ENCODE measurements around the gene ZDHHC23.
A peak's percentile ranks its signal among the peaks of the same experiment; 100 is the strongest.

The ZDHHC23 gene, protein sequence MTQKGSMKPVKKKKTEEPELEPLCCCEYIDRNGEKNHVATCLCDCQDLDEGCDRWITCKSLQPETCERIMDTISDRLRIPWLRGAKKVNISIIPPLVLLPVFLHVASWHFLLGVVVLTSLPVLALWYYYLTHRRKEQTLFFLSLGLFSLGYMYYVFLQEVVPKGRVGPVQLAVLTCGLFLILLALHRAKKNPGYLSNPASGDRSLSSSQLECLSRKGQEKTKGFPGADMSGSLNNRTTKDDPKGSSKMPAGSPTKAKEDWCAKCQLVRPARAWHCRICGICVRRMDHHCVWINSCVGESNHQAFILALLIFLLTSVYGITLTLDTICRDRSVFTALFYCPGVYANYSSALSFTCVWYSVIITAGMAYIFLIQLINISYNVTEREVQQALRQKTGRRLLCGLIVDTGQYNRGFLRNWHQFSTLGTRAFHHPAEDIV

DNA sequence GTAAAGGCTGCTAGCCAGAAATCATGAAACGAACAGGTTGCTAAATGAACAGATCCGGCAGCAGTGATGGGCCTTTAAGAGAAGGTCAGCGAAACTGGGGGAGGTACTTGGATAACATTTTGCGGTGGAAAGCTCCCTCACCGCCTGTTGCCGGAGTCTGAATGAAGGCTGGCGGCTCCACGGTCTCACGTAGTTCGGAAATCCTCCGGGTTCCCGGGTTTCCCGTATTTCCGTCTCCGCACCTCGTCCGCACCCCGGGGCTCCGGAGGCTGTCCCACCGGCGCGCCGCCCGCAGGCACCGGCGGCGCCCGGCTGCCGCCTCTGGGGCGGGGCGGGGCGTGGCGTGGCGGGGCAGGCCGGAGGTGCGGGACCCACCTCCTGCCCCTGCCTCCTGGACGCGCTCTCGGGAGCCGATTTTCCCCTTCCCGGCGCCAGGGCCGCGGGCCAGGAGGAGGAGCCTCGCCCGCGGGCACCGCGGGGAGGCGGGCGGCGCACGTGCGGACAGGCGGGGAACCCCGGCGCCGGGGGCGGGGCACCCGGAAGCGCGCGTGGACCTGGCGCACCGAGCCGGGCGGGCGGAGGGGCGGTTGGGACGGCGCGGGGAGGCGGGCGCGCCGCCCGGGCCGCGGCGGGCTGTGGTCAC, at the start of gene ZDHHC23:
TSS of gene ZDHHC23 (plus strand) at position 642 of the 643 bp plus-strand sequence. CDS start 790 bp downstream, outside the sequence.
- TF ChIP-seq, protein P1, sequence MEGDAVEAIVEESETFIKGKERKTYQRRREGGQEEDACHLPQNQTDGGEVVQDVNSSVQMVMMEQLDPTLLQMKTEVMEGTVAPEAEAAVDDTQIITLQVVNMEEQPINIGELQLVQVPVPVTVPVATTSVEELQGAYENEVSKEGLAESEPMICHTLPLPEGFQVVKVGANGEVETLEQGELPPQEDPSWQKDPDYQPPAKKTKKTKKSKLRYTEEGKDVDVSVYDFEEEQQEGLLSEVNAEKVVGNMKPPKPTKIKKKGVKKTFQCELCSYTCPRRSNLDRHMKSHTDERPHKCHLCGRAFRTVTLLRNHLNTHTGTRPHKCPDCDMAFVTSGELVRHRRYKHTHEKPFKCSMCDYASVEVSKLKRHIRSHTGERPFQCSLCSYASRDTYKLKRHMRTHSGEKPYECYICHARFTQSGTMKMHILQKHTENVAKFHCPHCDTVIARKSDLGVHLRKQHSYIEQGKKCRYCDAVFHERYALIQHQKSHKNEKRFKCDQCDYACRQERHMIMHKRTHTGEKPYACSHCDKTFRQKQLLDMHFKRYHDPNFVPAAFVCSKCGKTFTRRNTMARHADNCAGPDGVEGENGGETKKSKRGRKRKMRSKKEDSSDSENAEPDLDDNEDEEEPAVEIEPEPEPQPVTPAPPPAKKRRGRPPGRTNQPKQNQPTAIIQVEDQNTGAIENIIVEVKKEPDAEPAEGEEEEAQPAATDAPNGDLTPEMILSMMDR (IDR thresholded peaks at IDR 0.05) = no peak

DNA sequence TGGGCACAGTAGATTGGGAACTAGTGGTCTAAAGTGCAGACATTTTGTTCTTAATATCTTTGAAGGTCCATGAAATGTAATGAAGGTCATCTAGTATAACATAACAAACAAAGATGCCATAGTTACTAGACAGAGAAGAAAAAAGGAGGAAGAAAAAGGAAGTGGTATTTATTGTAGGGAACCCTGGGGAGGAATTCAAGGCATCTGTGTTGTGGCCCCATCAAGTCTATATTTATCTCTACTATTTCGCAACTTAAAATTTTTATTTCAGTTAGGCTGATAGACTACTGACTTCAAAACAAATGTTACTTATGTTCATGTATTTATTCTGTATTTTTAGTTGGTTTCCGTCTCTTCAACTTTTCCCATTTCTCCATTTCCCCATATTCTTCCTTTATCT, 48.9 kb upstream of the ZDHHC23 start:
- TF ChIP-seq, protein P1 (IDR thresholded peaks at IDR 0.05) = no peak

DNA sequence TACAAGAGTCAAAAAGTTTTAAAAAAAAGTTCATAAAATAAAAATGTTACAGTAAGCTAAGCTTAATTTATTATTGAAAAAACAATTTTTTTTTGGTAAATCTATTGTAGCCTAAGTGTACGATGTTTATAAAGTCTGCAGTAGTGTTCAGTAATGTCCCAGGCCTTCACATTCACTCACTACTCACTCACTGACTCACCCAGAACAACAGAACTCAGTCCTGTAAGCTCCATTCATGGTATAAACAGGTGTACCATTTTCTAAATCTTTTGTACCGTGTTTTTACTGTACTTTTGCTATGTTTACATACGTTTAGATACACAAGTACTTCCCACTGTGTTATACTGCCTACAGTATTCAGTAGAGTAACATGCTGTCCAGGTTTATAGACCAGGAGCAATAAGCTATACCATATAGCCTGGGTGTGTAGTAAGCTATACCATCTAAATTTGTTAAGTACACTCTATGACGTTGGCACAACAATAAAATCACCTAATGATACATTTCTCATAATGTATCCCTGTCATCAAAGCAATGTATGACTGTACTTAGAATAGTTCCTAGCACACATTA, 41.2 kb upstream of the ZDHHC23 start:
- TF ChIP-seq, protein P1 (IDR thresholded peaks at IDR 0.05) = no peak

DNA sequence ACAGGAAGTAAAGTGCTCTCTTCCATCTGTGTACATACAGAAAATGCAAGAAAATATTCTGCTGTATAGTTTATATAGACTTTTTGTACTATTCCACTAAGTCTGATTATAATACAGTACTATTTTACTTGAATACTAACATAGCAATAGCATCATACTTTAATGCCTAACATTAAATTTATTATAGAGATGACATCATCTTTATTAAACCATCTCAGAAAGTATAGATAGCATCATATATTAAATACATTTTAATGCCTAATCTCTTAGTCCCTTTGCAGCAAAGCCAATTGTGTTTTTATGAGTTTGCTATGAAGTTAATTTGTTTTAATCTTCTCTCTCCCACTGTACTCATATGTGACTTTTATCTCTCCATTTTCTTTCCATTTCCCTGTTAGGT, 39.7 kb upstream of the ZDHHC23 start:
- TF ChIP-seq, protein P1 (IDR thresholded peaks at IDR 0.05) = no peak

DNA sequence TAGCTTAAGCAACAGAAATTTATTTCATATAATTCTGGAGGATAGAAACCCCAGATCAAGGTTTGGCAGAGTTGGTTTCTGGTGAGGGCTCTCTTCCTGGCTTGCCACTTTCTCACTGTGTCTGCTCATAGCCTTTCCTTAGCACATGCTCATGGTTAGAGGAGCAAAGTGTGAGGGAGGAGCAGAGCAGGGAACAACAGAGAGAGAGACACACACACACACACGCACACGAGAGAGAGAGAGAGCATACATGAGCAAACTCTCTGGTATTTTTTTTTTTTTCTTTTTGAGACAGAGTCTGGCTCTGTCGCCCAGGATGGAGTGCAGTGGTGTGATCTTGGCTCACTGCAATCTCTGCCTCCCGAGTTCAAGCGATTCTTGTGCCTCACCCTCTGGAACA, 36.8 kb upstream of the ZDHHC23 start:
- TF ChIP-seq, protein P1 (IDR thresholded peaks at IDR 0.05) = no peak

DNA sequence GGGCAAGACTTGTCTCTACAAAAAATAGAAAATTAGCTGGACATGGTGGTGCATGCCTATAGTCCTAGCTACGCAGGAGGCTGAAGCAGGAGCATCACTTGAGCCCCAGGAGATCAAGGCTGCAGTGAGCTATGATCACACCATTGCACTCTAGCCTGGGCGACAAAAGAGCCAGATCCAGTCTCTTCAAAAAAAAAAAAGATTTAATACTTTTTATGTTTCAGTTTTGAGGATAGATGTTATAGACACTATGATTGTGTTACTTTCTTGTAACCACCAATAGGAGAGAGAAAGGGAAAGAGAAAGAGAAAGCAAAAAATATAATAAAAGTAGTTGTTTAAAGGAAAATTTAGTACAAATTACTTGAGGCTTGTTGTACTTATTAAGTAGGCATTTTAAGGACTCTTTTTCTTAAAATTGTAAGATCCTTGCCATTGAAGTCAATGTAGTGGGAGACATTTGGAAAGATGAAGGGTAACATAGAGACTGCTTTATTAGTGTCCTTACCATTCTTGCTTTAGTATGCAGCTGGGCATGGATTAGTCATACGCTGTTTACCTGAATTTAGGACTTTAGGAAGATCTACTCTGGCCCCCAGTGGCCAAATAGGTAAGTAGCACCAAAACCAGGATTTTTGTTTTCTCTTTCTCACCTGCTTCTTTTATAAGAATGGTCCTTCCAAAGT, 35.1 kb upstream of the ZDHHC23 start:
- TF ChIP-seq, protein P1 (IDR thresholded peaks at IDR 0.05) = peak; percentile 81

DNA sequence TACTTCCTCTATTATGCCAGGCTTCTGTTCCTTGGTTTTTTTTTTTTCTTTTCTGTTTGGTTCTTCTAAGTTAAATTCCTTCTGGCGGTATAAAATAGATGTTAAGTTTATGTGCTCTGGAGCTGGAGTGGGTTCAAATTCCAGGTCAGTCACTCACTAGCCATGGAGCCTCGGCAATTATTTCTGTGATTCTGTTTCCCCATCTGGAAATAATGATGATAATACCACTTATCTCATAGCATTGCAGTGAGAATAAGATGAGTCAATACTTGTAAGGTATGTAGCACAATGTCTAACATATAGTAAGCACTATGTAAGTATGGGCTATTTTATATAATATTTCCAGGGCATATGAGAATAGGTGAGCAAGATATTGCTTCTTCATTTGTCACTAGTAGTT, 33.2 kb upstream of the ZDHHC23 start:
- TF ChIP-seq, protein P1 (IDR thresholded peaks at IDR 0.05) = no peak
